Glomerular visceral epithelial cell (primary cell): ENCODE results near the gene PPOX.

Source experiments
- DNase-seq: peaks from one replicate; pipeline ENCODE4 v3.0.0-alpha.2; 2016; ENCODE audit errors: extremely low spot score

PPOX gene

DNA sequence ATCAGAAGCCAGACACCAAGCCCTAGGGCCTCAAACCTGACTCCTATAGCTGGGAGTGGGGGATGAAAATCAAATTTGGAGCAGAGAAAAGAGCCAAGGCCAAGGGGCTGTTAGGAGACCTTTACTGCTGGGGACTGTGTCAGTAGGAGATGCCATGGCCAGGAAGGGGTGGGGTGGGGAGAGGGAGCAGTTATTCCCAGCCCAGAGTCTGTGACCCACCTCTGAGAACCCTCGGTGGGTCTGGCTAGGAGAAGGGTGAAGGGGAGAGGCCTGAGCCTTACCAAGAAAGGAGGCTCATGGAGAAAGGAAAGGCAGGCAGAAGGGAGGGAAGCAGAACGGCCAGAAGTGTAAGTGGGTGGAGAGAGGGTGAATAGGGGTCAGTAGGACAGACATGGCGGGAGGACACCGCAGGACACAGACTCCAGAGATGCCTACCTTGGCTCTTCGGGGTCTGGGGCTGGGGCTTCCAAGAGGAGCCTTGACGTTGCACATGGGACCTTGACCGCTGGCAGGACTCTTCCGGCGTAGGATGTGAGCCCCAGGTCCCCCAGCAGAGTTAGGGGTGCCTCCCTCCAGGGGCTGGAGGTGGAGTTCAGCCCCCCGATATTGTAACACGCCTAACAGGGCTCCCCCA, 31.5 kb downstream of the PPOX start:
- no peak for DNase-seq

DNA sequence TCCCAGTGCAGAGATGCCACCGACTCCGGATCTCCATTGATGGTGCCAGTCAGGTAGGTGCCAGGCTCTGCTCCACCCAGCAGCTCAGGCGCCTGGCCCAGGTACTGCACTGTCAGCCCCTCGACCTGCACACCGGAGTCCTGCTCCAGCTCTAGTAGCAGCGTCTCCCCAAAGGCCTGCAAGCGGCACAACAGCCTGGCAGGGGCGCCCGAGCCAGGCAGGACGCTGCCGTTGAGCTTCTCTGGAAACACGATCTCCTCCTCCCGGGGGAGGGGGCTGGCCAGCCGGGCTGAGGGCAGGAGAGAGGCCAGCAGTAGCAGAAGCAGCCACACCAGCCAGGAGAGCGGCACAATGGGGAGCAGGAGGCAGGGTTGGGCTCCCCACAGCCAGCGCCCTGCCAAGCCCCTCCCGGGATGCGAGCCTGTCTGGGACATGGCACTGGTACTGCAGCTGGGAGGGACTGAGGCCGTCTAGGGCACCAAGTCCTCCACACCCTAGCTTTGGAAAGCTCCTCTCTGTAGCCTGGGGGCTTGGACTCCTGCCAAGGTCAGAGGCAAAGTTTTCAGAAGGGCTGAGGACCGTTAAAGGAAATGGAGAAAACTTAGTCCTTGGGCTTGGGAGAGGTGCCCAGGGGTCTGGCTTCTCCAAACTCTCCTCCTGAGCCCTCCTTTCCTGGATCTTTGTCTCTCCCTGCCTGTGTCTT, 32.1 kb downstream of the PPOX start:
- DNase-seq, result no peak

DNA sequence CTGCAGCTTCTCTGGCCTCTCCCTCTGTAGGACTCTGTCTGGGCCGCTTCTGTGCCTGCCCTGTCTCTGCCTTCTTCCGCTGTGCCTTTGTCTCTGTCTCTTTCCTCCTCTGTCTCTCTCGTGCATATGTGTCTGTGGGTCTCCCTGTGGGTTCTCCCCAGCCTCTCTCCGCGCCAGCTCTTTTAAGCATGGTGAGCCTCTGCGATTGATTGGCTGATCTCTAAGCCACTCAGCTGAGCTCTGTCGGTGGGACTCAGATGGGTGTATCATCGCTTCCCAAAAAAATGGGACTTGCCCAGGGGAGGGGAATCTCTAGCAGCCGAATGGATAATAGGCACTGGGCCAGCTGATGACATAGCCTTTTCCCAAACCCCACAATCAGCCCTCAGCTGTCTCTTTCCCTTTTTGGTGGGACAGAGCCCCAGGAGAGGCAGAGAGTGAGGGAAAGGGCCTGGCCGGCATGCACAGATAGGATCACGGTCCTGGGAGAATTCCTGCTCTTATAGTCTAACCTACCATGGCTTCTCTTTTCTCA, 32.7 kb downstream of the PPOX start, which contains the start of gene ADAMTS4:
TSS of gene ADAMTS4 (minus strand) at position 158 of the 535 bp plus-strand sequence. CDS start 427 bp downstream, outside the sequence.
- no peak for DNase-seq

DNA sequence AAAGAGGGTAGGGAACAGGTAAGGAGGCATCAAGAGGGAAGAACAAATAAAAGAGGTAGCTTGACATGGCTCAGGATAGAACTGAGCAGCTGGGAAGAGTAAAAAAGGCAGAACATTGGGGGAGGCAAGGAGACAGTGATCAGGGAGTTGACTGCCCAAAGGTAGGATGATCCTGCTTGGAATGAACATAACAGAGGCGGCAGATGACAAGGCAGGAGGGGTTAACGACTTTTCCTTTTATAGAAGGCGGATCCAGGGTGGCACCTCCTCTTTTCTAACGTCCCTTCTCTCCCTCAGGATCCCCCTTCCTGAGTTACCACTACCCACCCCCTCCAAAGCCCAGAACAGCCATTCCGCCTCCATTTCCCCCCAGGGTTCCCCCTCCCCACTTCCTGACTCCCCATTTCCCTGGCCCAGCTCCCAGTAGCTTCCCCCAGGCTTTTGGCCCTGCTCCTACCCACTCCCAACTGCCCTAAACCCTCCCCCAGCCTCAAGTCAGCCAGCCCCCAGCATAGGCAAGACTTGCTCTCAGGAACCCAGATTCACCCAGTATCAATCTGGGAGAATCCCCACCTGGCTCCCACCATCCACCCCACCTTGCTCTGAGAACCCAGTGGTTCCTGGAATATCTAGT, 33.4 kb downstream of the PPOX start:
- DNase-seq, result no peak

DNA sequence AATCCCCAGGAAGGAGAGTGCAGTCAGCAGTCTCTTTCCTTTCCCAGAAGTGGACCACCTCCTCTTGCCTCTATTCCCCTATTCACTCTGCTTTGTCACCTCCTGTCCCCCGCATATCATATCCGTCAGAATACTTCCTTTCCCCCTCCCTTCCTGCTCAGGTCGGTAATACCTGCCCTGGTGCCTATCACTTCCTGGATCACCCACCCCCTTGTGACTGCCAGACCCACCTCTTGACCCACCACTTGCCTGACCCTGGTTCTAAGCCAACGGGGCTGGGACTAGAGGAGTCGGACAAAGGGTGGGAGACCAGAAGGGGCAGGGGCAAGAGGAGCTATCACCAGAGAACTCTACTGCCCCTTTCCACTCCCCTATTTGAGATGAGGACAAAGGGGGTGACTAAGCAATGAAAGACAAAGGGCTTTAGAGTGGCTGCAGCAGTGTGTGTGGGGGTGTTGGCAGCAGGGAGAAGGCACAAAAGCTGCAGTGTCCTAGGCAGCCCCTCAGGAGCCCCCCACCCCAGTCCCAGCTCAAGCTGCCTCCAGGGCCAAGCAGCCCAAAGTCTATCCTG, 34.3 kb downstream of the PPOX start:
- DNase-seq, result no peak

DNA sequence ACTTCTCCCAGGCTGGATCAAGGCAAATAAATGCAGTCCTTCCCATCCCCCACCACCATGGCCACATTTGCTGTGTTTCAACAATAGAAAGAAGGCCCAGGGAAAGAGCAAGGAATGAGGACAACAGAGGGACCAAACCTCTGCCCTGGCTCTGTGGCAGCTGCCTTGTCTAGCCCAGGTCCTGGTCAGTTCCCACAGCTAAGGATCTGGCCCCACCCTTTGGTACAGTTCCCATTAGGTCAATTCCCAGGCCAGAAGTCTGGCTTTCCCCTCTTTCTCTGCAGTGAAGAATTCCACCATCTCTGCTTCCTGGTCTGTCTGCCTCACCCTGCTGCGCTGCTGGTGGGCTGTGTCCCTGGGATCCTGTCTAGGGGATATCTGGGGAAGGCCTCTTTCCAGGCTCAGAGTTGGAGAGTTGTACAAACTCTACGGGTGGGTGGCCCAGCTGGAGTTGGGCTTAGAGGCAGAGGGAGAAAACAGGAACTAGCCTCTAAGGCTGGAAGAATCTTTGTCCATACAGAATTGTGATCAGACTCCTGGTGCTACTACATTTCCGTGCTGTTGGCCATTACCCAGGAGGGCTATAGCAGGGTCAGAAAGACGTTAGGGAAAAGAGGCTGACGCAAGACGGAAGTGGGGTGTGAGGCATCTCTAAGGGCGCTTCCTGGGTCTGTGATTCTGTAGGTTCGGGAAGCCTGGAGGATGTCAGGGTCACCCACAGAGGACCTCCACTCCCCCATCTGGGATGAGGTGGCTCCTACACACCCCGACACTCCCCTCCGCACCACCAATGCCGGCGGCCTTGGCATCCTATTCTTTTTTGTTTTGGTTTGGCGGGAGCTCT, 35.0 kb downstream of the PPOX start:
- no peak for DNase-seq

DNA sequence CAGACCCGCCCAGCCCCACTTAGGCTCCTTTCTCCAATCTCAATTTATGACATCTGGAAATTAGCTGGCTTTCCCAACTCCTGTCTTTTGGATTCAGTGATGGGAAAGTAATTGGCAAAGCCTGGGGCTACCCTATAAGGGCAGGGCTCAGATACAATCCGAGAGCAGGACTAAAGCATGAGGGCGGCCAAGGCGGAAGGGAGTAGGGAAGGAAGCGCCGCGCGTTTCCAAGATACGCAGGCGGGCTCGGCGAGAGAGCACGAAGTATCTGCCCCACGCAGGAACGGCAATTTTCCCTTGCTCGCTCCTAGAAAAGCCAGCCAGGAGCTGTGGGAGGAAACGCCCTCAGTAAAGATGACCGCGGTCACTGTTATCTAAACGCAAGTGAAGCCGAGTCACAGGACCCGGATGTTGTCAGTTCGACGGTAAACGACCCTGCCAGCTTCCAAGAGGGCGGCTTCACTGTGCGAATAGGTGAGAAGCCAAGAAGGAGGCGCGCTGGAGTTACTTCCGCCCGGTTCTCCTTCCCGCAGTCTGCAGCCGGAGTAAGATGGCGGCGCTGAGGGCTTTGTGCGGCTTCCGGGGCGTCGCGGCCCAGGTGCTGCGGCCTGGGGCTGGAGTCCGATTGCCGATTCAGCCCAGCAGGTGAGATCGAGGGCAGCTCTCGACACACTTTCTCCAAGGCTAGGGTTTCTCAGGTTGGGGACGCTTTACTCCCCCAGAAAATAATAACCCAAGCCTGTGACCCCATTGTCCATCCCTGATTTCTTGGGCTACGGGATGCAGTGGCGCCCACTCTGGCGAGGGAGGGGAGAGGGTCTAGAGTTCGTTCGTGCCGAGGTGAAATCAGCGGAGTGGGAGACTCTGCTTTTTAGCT, 35.8 kb downstream of the PPOX start, which contains the start of gene NDUFS2:
TSS of gene NDUFS2 (plus strand) at position 532 of the 877 bp plus-strand sequence. CDS start at position 551, 19 bp downstream.
- DNase-seq, result peak; percentile 99

DNA sequence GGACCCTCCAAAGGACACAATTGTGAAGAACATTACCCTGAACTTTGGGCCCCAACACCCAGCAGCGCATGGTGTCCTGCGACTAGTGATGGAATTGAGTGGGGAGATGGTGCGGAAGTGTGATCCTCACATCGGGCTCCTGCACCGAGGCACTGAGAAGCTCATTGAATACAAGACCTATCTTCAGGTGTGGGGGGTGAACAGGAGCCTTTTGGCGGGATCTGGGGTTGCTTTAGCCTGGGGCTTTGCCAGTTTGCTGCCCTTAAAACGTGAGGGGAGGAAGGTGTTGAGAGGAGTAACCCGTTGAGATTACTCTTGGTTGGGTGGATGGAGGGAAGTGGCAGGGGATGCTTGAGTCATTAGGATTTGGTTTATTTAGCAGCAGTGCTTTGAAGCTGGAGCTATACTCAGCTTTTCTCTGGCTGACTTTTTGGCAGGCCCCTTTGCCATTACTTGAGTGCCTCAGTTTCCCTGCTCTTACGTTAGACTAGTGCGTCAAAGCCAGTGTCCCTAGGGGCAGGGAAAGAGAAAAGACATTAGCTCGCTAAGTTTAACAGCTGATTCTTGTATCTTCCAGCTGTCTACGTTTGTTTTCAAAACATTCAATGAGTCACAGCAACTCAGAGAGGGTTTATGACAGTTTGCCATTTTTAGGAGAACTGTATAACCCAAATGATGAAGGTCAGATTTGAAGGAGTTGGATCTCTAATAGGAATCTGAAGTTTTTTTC, 40.4 kb downstream of the PPOX start:
- DNase-seq, result no peak

DNA sequence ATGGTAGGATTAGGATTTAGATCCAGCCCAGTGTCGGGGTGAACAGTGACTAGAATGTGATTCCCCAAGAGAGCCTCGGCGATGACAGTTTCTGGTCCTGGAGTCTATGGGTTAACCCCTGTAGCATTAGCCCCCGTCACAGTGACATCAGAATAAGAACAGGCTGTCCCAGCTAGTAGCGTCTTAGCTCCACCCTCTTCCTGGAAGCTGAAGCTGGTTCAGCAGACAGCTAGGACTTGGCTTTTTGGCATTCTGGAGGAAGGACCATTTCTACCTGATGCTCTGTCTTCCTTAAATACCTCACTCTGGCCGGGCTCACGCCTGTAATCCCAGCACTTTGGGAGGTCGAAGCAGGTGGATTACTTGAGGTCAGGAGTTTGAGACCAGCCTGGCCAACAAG, 40.9 kb downstream of the PPOX start:
- DNase-seq, result no peak

DNA sequence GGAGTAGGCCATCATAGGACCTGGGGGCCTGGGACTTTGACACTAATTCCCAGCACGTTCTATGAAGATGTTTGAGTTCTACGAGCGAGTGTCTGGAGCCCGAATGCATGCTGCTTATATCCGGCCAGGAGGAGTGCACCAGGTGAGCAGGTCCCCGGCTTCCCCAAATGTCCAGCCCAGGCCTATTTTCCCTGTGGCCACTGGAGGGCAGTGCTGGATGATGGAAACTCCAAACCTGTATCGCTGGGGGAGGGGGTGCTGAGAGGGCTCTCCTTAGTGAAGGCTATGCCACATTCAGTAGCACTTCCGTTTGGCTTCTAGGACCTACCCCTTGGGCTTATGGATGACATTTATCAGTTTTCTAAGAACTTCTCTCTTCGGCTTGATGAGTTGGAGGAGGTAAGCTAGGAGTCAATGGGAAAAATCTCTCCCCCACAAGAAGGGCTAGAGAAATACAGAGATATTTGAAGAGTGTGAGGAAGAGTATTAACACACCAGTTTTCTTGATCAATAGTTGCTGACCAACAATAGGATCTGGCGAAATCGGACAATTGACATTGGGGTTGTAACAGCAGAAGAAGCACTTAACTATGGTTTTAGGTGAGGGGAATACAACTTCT, 43.7 kb downstream of the PPOX start:
- DNase-seq, result peak; percentile 77

DNA sequence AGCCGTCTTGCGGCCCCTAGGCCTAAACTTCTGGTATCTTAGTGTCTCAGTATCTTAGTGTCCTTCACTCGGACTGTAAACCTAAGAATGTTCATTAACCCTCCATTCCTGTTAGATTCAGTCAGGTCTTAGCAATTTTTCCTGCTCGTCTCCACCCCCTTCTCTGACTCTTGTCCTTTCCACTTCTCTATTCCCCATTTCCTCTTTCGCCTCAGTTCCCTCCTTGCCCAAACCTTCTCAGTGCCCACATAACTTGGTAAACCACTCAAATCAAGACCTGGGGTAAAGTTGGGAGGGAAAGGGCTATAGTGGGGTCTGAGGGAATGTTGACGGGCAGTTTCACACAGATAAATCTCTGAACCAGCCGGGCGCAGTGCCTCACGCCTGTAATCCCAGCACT, 48.1 kb downstream of the PPOX start:
- DNase-seq, result no peak

DNA sequence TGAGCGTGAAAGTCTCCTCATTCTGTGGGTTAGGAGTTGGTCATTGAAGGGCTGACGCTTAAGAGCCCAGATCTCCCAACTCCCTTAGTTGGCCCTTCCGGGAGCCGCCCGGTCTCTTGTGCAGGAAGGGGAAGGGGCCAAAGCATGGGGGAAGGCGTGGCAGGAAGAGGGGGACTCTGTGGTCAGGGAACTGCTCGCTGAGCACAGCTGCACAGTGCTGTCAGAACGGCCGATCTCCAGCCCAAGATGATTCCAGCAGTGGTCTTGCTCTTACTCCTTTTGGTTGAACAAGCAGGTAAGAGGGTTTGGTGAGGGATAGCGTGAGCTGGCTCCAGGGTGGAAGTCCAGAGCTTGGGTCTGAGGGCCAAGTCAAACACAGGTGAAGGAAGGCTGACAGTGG, 48.9 kb downstream of the PPOX start, which contains the start of gene FCER1G:
TSS of gene FCER1G (plus strand) at position 220 of the 400 bp plus-strand sequence. CDS start at position 247, 27 bp downstream.
- no peak for DNase-seq

DNA sequence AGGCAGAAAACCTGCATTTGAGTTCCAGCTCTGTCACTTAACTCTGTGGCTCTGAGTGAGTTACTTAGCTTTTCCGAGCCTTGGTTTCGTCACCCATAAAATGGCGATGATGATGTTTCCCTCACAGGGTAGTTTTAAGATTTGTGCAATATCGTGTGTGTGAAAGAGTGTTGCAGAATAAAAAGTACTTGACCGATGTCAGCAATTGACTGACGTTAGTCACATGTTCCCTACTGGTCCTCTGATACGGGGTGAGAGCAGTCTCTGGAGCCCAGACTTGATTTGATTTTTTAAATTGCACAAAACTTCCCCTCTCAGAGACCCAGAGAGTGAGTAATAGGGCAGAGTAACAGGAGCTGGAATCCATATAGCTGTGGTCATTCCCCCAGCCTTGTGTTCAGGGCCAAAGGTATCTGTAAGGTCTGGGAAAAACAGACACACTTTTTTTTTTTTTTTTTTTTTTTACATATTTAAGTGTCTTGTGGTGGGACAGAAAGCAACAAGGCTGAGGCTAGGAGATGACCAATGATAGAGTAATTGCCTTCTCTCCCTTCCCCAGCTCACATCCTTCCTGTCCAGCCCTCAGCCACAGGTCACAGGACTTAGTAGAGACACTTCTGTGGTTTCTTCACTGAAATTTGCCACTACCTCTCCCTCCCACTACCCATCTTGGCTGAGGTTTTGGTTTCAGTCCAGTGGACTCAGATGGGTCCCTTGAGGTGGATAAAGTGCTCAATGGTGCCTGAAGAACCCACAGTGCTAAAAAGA, 50.9 kb downstream of the PPOX start:
- DNase-seq, result peak; percentile 89

DNA sequence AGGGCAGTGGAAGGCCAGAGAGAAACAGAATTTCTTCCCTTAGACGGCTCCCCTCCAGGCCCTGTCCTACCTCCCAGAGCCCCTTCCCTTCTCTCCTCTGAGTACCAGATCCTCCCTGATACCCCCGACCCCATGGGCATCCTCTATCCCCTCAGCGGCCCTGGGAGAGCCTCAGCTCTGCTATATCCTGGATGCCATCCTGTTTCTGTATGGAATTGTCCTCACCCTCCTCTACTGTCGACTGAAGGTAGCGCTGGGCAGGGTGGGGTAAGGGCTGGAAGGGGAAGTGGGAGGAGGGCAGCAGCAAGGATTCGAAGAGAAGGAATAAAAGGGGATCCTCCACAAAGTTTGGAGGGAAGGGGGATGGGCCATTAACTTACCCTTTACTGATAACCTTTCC, 51.6 kb downstream of the PPOX start:
- DNase-seq, result no peak

DNA sequence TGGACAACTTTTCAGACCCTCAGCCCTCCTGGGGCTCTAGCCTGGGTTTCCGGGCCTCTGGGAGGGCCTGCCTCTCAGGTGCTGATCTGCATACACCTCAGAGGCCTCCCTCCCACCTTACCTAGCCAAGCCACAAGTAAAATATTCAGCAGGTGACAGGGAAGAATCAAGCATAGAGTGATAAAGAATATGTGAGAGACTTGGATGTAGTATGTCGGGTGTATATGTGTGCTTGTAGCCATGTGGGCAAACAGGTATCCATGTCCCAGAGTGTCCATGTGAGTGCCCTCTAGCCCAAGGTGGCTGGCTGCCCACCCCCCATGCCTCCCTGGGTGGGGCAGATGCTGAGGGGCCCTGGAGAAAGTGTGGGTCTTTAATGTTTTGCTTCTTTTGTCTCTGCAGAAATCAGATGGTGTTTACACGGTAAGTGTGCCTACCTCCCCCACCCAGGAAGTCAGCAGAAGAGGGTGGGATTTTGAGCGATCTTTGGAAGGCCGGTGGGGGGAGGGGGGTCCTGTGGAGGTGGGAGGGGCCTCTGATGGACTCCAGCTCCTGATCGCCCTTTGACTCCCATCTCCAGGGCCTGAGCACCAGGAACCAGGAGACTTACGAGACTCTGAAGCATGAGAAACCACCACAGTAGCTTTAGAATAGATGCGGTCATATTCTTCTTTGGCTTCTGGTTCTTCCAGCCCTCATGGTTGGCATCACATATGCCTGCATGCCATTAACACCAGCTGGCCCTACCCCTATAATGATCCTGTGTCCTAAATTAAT, 52.3 kb downstream of the PPOX start:
- DNase-seq, result no peak

DNA sequence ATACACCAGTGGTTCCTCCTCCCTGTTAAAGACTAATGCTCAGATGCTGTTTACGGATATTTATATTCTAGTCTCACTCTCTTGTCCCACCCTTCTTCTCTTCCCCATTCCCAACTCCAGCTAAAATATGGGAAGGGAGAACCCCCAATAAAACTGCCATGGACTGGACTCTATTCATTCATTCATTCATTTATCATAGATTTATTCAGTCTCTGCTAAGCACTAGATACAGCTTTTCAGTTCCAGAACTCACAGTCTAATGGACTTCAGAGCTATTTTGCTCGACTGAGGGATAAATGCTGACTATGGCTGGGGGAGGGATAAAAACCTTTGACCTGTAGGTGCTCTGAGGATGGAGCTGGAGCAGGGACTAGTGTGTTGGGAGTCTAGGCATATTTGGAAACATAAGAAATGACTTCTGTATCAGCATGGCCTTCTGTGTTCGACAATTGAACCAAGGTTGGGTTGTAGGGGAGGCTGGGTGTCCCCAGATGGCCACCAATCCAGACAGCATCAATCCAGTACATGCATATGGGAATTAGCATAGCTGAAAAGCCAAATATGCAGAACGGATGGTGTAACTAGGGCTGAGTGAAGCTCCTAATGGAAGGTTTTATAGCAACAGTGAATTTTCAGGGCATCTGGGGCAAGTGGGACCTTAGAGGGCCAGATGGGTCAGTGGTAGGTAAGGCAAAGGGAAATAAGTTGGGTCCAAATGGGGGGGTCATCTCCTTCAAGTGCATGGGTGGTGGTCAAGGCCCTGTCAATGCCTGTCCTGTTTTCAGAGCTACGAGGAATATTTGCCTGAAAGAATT, 53.1 kb downstream of the PPOX start:
- no peak for DNase-seq

DNA sequence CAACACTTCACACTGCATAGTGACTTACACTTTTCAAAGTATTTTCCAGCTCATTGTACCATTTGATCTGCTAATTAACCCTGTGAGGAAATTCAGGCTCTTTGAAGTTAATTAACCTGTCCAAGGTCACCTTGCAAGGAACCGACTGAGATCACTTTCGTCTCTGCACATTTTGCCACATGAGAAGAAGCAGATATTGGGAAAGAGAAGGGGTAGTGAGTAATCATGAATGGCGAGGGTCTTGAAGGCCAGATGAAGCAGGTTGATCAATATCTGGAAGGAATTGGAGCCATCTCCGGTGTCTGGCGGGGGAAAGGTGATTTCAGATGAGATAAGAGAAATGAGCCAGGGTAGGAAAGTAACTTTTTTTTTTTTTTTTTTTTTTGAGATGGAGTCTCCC, 53.8 kb downstream of the PPOX start:
- no peak for DNase-seq
